Fibroblast of lung (primary cell): ENCODE results near the gene KCNK5. TPM values are rescaled to one million over a fixed set of nuclear protein-coding genes. Genes with fewer than 3 reads are reported as not detected.

ENCODE experiments used
- DNase-seq, 2 donors: peaks; one replicate each; pipeline versions ENCODE4 v3.0.0 to v3.0.0-alpha.2; 2010; ENCODE audit warnings: low read depth in 2 of 2
- H2AFZ ChIP-seq: 2 replicates; pipeline ENCODE4 v1.5.1; 2012; ENCODE audit warnings: low read length, control low read depth, inconsistent platforms
- H3K27ac ChIP-seq: 2 replicates; pipeline ENCODE4 v1.5.1; 2011; ENCODE audit warnings: low read length, control low read depth; ENCODE audit not compliant: insufficient read depth
- H3K27me3 ChIP-seq: 2 replicates; pipeline ENCODE4 v1.5.1; 2011; ENCODE audit warnings: mild to moderate bottlenecking, low read length; ENCODE audit not compliant: control insufficient read depth, insufficient read depth
- H3K36me3 ChIP-seq: 2 replicates; pipeline ENCODE4 v1.5.1; 2011; ENCODE audit warnings: low read length; ENCODE audit not compliant: control insufficient read depth, insufficient read depth
- H3K4me1 ChIP-seq: 2 replicates; pipeline ENCODE4 v1.5.1; 2011; ENCODE audit warnings: low read length; ENCODE audit not compliant: control insufficient read depth, insufficient read depth; ENCODE audit errors: extremely low read depth
- H3K4me2 ChIP-seq: 2 replicates; pipeline ENCODE4 v1.5.1; 2011; ENCODE audit warnings: low read length, control low read depth; ENCODE audit not compliant: insufficient read depth; ENCODE audit errors: extremely low read depth
- H3K4me3 ChIP-seq, 4 experiments: fragments of 200-600 bp in 1 of 4; sonication (generic) in 1 of 4; replicated peaks in 1 of 4; 2 replicates each; pipeline ENCODE4 v1.5.1; 2011 to 2016; ENCODE audit warnings: low read length in 4 of 4, low read depth in 3 of 4, mild to moderate bottlenecking in 3 of 4, control low read depth in 2 of 4, inconsistent platforms in 1 of 4, mixed read lengths in 1 of 4; ENCODE audit not compliant: insufficient read depth in 1 of 4; ENCODE audit errors: control extremely low read depth in 1 of 4
- H3K79me2 ChIP-seq: 2 replicates; pipeline ENCODE4 v1.5.1; 2012; ENCODE audit warnings: mild to moderate bottlenecking, low read length, inconsistent platforms; ENCODE audit not compliant: control insufficient read depth, insufficient read depth
- H3K9ac ChIP-seq: 2 replicates; pipeline ENCODE4 v1.5.1; 2011; ENCODE audit warnings: mild to moderate bottlenecking, low read length, control low read depth; ENCODE audit not compliant: insufficient read depth
- H3K9me3 ChIP-seq: 2 replicates; pipeline ENCODE4 v1.5.1; 2012; ENCODE audit warnings: low read depth, low read length; ENCODE audit not compliant: control insufficient read depth, insufficient read depth
- H4K20me1 ChIP-seq: 2 replicates; pipeline ENCODE4 v1.5.1; 2011; ENCODE audit warnings: low read length; ENCODE audit not compliant: control insufficient read depth, insufficient read depth; ENCODE audit errors: extremely low read depth
- EZH2 ChIP-seq: IDR thresholded peaks from 2 replicates; pipeline ENCODE4 v1.5.1; 2012; ENCODE audit warnings: low read length, control low read depth, mild to moderate bottlenecking; ENCODE audit errors: missing control alignments
- polyA plus RNA-seq, 2 donors: library from polyadenylated mRNA; depleted of rRNA in 1 of 2; stranded (reverse) in 1 of 2; unstranded in 1 of 2; fragments of >200 nt; gene quantifications; 2 replicates each; pipeline ENCODE4 v1.2.1, GENCODE V29; 2011 to 2012; ENCODE audit warnings: missing spikeins in 1 of 2
- total RNA-seq: library from RNA; depleted of rRNA; stranded (reverse); fragments of >200 nt; gene quantifications from 2 replicates; pipeline ENCODE4 v1.2.1, GENCODE V29; 2014
- TF ChIP-seq, protein P1 (sequence below), 2 donors: IDR thresholded peaks in 1 of 2; conservative IDR thresholded peaks in 1 of 2; 1 replicate in 1 of 2; 2 replicates in 1 of 2; pipeline ENCODE4 v1.5.1; 2011 to 2012; ENCODE audit warnings: low read length in 2 of 2, control low read depth in 1 of 2, inconsistent platforms in 1 of 2, low read depth in 1 of 2, mild to moderate bottlenecking in 1 of 2

KCNK5 gene
- total and polyA plus RNA-seq, 2 donors (not counting 1 experiment from before 2014, with no cell fraction given) = under 0.01 to 0.02 TPM

- no peak overlapping the region for H2AFZ ChIP-seq
- H3K27ac ChIP-seq = no peak overlapping the region
- no peaks in the 10 kb centered on the region for H3K9me3 ChIP-seq
- H3K27me3 ChIP-seq = peaks cover 12% of the 10 kb centered on the region
- no peak for DNase-seq
- no peaks in the 10 kb centered on the region for H3K36me3 ChIP-seq
- H3K79me2 ChIP-seq = no peaks in the 10 kb centered on the region
- TF ChIP-seq EZH2 = no peak
- TF ChIP-seq, protein P1, sequence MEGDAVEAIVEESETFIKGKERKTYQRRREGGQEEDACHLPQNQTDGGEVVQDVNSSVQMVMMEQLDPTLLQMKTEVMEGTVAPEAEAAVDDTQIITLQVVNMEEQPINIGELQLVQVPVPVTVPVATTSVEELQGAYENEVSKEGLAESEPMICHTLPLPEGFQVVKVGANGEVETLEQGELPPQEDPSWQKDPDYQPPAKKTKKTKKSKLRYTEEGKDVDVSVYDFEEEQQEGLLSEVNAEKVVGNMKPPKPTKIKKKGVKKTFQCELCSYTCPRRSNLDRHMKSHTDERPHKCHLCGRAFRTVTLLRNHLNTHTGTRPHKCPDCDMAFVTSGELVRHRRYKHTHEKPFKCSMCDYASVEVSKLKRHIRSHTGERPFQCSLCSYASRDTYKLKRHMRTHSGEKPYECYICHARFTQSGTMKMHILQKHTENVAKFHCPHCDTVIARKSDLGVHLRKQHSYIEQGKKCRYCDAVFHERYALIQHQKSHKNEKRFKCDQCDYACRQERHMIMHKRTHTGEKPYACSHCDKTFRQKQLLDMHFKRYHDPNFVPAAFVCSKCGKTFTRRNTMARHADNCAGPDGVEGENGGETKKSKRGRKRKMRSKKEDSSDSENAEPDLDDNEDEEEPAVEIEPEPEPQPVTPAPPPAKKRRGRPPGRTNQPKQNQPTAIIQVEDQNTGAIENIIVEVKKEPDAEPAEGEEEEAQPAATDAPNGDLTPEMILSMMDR (conservative IDR thresholded peaks at IDR 0.05 in 1 of 2, IDR thresholded peaks at IDR 0.05 in 1 of 2; ENCODE audit: low read depth in 1 of 2, low read length in 2 of 2) = no peak
- no peak overlapping the region for H3K4me2 ChIP-seq
- H4K20me1 ChIP-seq = no peaks in the 10 kb centered on the region
- no peaks in the 10 kb centered on the region for H3K4me1 ChIP-seq
- no peak overlapping the region for H3K4me3 ChIP-seq
- no peak overlapping the region for H3K9ac ChIP-seq
Measured at GRCh38 chr6:39223061-39223460, 6.2 kb downstream of the KCNK5 start.

DNA sequence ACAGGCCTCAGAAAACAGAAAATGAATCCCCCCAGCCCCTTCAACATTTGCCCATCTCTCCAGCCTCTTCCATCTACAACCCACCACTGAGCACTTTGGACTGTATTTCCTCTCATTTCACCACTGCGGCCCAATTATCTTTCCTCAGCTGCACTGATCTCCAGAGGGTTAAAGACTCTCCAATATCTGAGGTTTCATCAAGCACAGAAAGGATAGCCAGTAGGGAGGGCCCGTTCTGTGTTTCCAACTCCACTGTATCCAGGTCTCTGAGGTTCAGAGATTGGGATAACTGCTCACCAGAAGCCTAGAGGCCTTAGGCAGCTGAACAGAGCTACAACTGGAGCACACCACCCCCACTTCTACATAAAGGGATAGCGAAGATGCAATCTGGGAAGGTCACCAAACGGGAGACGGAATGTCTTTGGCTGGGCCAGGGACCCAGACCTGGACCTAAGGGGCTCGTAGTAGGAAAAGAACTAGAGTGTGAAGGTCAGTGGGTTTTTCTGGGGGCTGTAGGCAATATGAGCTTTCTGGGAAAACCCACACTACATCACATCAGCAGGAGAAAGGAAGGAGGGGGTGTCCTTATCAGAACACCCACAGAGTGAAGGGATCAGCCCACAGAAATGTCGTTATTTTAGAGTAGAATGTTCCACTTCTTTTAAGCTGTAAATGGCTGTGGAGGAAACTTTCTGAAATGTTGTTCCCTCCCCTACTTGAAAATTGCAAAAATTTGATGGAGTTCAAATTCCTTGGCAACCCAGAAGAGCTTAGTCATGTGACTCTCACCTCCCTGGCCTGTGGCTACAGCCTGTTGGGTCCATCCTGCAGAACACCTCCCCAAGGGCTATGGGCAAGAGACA lies 7.3 kb downstream of the KCNK5 start:
- H3K79me2 ChIP-seq = no peaks in the 10 kb centered on the region
- H3K36me3 ChIP-seq = no peaks in the 10 kb centered on the region
- no peak overlapping the region for H3K4me2 ChIP-seq
- DNase-seq = no peak
- H3K9me3 ChIP-seq = no peaks in the 10 kb centered on the region
- no peak for TF ChIP-seq EZH2
- TF ChIP-seq, protein P1 (conservative IDR thresholded peaks at IDR 0.05 in 1 of 2, IDR thresholded peaks at IDR 0.05 in 1 of 2; ENCODE audit: low read depth in 1 of 2, low read length in 2 of 2) = no peak
- peaks cover 3% of the 10 kb centered on the region for H3K27me3 ChIP-seq
- no peak overlapping the region for H2AFZ ChIP-seq
- no peak overlapping the region for H3K27ac ChIP-seq
- no peak overlapping the region for H3K4me3 ChIP-seq
- H3K4me1 ChIP-seq = no peaks in the 10 kb centered on the region
- no peak overlapping the region for H3K9ac ChIP-seq
- H4K20me1 ChIP-seq = no peaks in the 10 kb centered on the region

DNA sequence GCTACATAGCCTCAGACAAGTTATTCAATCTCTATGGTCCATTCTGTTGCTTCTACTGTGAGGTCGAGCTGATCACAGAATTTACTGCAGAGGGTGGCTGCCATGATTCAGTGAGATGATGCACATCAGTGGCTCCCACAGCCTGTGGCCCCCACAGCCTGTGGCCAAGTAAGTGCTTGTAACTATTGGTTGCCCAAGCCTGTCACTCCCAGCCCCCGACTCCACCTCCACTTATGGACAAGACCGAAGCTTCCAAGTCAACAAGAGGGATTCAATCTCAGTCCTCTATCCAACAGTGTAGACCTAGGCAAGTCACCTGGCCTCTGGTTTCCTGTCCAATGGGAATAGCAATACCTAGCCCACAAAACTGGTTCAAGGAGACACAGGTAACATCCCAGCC lies 8.2 kb downstream of the KCNK5 start:
- TF ChIP-seq EZH2 = no peak
- TF ChIP-seq, protein P1 (conservative IDR thresholded peaks at IDR 0.05 in 1 of 2, IDR thresholded peaks at IDR 0.05 in 1 of 2; ENCODE audit: low read depth in 1 of 2, low read length in 2 of 2) = no peak
- Histone ChIP-seq H3K4me2 (no peak overlapping the region), H3K27me3 (no peaks in the 10 kb centered on the region), H3K27ac (no peak overlapping the region), H3K4me1 (no peaks in the 10 kb centered on the region), H3K36me3 (no peaks in the 10 kb centered on the region), H3K9me3 (no peaks in the 10 kb centered on the region), H2AFZ (no peak overlapping the region), H4K20me1 (no peaks in the 10 kb centered on the region), H3K4me3 (no peak overlapping the region), H3K9ac (no peak overlapping the region), H3K79me2 (no peaks in the 10 kb centered on the region)
- DNase-seq = no peak
